ENCODE results near the gene PDPN. TPM values are rescaled to one million over a fixed set of nuclear protein-coding genes. Genes with fewer than 3 reads are reported as not detected.
"Not testable (repeated sequence)": the region's sequence is repeated elsewhere in the genome, so short reads cannot be mapped to it uniquely, and the experiment has no call there.

PDPN gene
- total RNA-seq, 2 donors from 2014 or later, result 17.3 to 28.9 TPM

GRCh38 chr1:13549021-13549420 lies 34.6 kb upstream of the PDPN start:
- Histone ChIP-seq H3K4me3 (no peak overlapping the region), H3K27me3 (no peaks in the 10 kb centered on the region), H3K4me1 (peaks cover 0 to 5% of the 10 kb centered on the region in 2 donors), H3K9me3 (no peaks in the 10 kb centered on the region), H3K27ac (no peak overlapping the region), H3K36me3 (no peaks in the 10 kb centered on the region)
- no peak for DNase-seq (ENCODE audit: low spot score)
- no peak for TF ChIP-seq CTCF (IDR thresholded peaks at IDR 0.05)

GRCh38 chr1:13549521-13549920 lies 34.1 kb upstream of the PDPN start:
- Histone ChIP-seq H3K4me3 (no peak overlapping the region), H3K36me3 (no peaks in the 10 kb centered on the region), H3K27ac (no peak overlapping the region), H3K4me1 (peaks cover 0 to under 1% of the 10 kb centered on the region in 2 donors), H3K9me3 (no peaks in the 10 kb centered on the region), H3K27me3 (no peaks in the 10 kb centered on the region)
- TF ChIP-seq CTCF (IDR thresholded peaks at IDR 0.05), result no peak
- DNase-seq (ENCODE audit: low spot score), result no peak

- Histone ChIP-seq H3K4me1 (no peaks in the 10 kb centered on the region), H3K4me3 (no peak overlapping the region), H3K36me3 (no peaks in the 10 kb centered on the region), H3K27ac (no peak overlapping the region), H3K27me3 (no peaks in the 10 kb centered on the region), H3K9me3 (no peaks in the 10 kb centered on the region)
- no peak for TF ChIP-seq CTCF (IDR thresholded peaks at IDR 0.05)
- no peak for DNase-seq (ENCODE audit: low spot score)
These were observed 33.0 kb upstream of the PDPN start for GRCh38 chr1:13550663-13551062.

GRCh38 chr1:13554798-13555197 lies 28.8 kb upstream of the PDPN start:
- DNase-seq (ENCODE audit: low spot score), result no peak
- H3K27me3 ChIP-seq, result no peaks in the 10 kb centered on the region
- no peak overlapping the region for H3K27ac ChIP-seq
- no peaks in the 10 kb centered on the region for H3K36me3 ChIP-seq
- no peaks in the 10 kb centered on the region for H3K9me3 ChIP-seq
- no peaks in the 10 kb centered on the region for H3K4me1 ChIP-seq
- TF ChIP-seq CTCF (IDR thresholded peaks at IDR 0.05), result no peak
- no peak overlapping the region for H3K4me3 ChIP-seq

- Histone ChIP-seq H3K4me3 (no peak overlapping the region), H3K36me3 (no peaks in the 10 kb centered on the region), H3K27ac (no peak overlapping the region), H3K9me3 (no peaks in the 10 kb centered on the region), H3K4me1 (no peaks in the 10 kb centered on the region), H3K27me3 (no peaks in the 10 kb centered on the region)
- no peak for DNase-seq (ENCODE audit: low spot score)
- TF ChIP-seq CTCF (IDR thresholded peaks at IDR 0.05), result no peak
These were observed 27.3 kb upstream of the PDPN start for GRCh38 chr1:13556224-13556764.

GRCh38 chr1:13560541-13560940 lies 23.1 kb upstream of the PDPN start:
- H3K36me3 ChIP-seq, result no peaks in the 10 kb centered on the region
- H3K27me3 ChIP-seq, result no peaks in the 10 kb centered on the region
- H3K4me1 ChIP-seq, result no peaks in the 10 kb centered on the region
- DNase-seq (ENCODE audit: low spot score), result no peak
- no peak overlapping the region for H3K4me3 ChIP-seq
- no peaks in the 10 kb centered on the region for H3K9me3 ChIP-seq
- no peak for TF ChIP-seq CTCF (IDR thresholded peaks at IDR 0.05)
- no peak overlapping the region for H3K27ac ChIP-seq

- H3K27ac ChIP-seq; H3K27me3 ChIP-seq; H3K4me3 ChIP-seq; H3K4me1 ChIP-seq; DNase-seq (ENCODE audit: low spot score); H3K9me3 ChIP-seq; H3K36me3 ChIP-seq: not testable (repeated sequence)
These were observed 20.7 kb upstream of the PDPN start for GRCh38 chr1:13562981-13563380.

All from right atrium auricular region (tissue), 2 donors.